SK-N-SH (cell line): ENCODE results near the gene KCTD21. TPM values are rescaled to one million over a fixed set of nuclear protein-coding genes. Genes with fewer than 3 reads are reported as not detected.

ENCODE experiments used
- CTCF ChIA-PET: fragments of 300-600, 350-600 bp; formaldehyde crosslinking; extraction: SDS; loops from one replicate; lab custom pipeline; 2021; lab: Yijun Ruan, JAX
- POLR2A ChIA-PET: fragments of 350-600 bp; sonication (Branson Sonifier 250); formaldehyde crosslinking; extraction: SDS; loops from one replicate; lab custom pipeline; 2020; ENCODE audit warnings: antibody characterized with exemption, inconsistent platforms; lab: Yijun Ruan, JAX
- DNase-seq: peaks from one replicate; pipeline ENCODE4 v3.0.0; 2012
- H2AFZ ChIP-seq: fragments of 200-600 bp; sonication (generic); 2 replicates; pipeline ENCODE4 v1.8.1; 2016; ENCODE audit warnings: antibody characterized with exemption, mild to moderate bottlenecking, low read depth
- H3F3A ChIP-seq: fragments of 200-600 bp; sonication (generic); replicated peaks from 2 replicates; pipeline ENCODE3; 2016; ENCODE audit warnings: antibody characterized with exemption, mild to moderate bottlenecking; ENCODE audit not compliant: insufficient read depth
- H3K27ac ChIP-seq, 2 experiments: fragments of 200-500 bp in 1 of 2; fragments of 200-600 bp in 1 of 2; sonication (Bioruptor generic) in 1 of 2; sonication (generic), shearing (Covaris generic) in 1 of 2; 2 replicates each; pipeline versions ENCODE4 v1.5.1 to v1.6.1; 2014 to 2016; ENCODE audit warnings: low read depth in 2 of 2, inconsistent platforms in 1 of 2, low read length in 1 of 2, mild to moderate bottlenecking in 1 of 2, mixed read lengths in 1 of 2
- H3K27me3 ChIP-seq: fragments of 200-600 bp; sonication (generic), shearing (Covaris generic); 2 replicates; pipeline ENCODE4 v1.6.1; 2016; ENCODE audit warnings: mixed run types; ENCODE audit not compliant: insufficient read depth
- H3K36me3 ChIP-seq, 2 experiments: fragments of 200-500 bp in 1 of 2; fragments of 200-600 bp in 1 of 2; sonication (Bioruptor generic) in 1 of 2; sonication (generic) in 1 of 2; replicated peaks in 1 of 2; 2 replicates each; pipeline versions ENCODE3 to v1.5.1; 2014 to 2016; ENCODE audit warnings: low read length in 1 of 2, mild to moderate bottlenecking in 1 of 2; ENCODE audit not compliant: insufficient read depth in 2 of 2, control insufficient read depth in 1 of 2
- H3K4me1 ChIP-seq, 2 experiments: fragments of 200-500 bp in 1 of 2; fragments of 200-600 bp in 1 of 2; sonication (Bioruptor generic) in 1 of 2; sonication (generic), shearing (Covaris generic) in 1 of 2; 2 replicates each; pipeline versions ENCODE4 v1.5.1 to v1.6.1; 2014 to 2016; ENCODE audit warnings: low read depth in 1 of 2, low read length in 1 of 2, mixed run types in 1 of 2; ENCODE audit not compliant: insufficient read depth in 2 of 2, control insufficient read depth in 1 of 2
- H3K4me2 ChIP-seq: fragments of 200-600 bp; sonication (generic), shearing (Covaris generic); 2 replicates; pipeline ENCODE4 v1.6.1; 2017; ENCODE audit warnings: mixed run types
- H3K4me3 ChIP-seq, 2 experiments: fragments of 200-500 bp in 1 of 2; fragments of 200-600 bp in 1 of 2; sonication (Bioruptor generic) in 1 of 2; sonication (generic), shearing (Covaris generic) in 1 of 2; 2 replicates each; pipeline versions ENCODE4 v1.5.1 to v1.8.1; 2014 to 2016; ENCODE audit warnings: low read depth in 2 of 2, inconsistent platforms in 1 of 2, low read length in 1 of 2, mild to moderate bottlenecking in 1 of 2, mixed read lengths in 1 of 2, moderate library complexity in 1 of 2
- H3K79me2 ChIP-seq: fragments of 200-600 bp; sonication (generic); 2 replicates; pipeline ENCODE4 v1.8.1; 2017; ENCODE audit warnings: mild to moderate bottlenecking; ENCODE audit not compliant: insufficient read depth
- H3K9ac ChIP-seq: fragments of 200-600 bp; sonication (generic); 2 replicates; pipeline ENCODE4 v1.6.1; 2017; ENCODE audit warnings: mixed run types
- H3K9me2 ChIP-seq: fragments of 200-600 bp; sonication (generic); 2 replicates; pipeline ENCODE4 v1.6.1; 2017; ENCODE audit warnings: mixed run types
- H3K9me3 ChIP-seq: fragments of 200-600 bp; sonication (generic); 2 replicates; pipeline ENCODE4 v1.6.1; 2017; ENCODE audit warnings: mixed run types, mild to moderate bottlenecking, moderate library complexity
- H4K20me1 ChIP-seq: fragments of 200-600 bp; sonication (generic); 2 replicates; pipeline ENCODE4 v1.6.1; 2017; ENCODE audit warnings: mild to moderate bottlenecking, mixed run types; ENCODE audit not compliant: insufficient read depth
- CTCF ChIP-seq: fragments of 200-600 bp; sonication (generic); IDR thresholded peaks from 2 replicates; pipeline ENCODE4 v1.6.1; 2017; ENCODE audit warnings: antibody characterized with exemption, mild to moderate bottlenecking, moderate library complexity
- EP300 ChIP-seq, 2 experiments: IDR thresholded peaks; 2 replicates each; pipeline versions ENCODE4 v1.4.0 to v1.6.1; 2012; ENCODE audit warnings: borderline replicate concordance in 1 of 2, low read depth in 1 of 2, low read length in 1 of 2
- FOSL2 ChIP-seq: IDR thresholded peaks from 2 replicates; pipeline ENCODE4 v1.4.0; 2012; ENCODE audit warnings: low read depth, mild to moderate bottlenecking, moderate library complexity, borderline replicate concordance
- GATA2 ChIP-seq: sonication (generic); formaldehyde crosslinking; IDR thresholded peaks from 2 replicates; pipeline ENCODE4 v1.5.0; 2020; ENCODE audit warnings: mild to moderate bottlenecking, missing genetic modification reagents
- JUND ChIP-seq: IDR thresholded peaks from 2 replicates; pipeline ENCODE4 v1.4.0; 2012
- MEF2A ChIP-seq: IDR thresholded peaks from 2 replicates; pipeline ENCODE4 v1.4.0; 2012; ENCODE audit warnings: low read depth, borderline replicate concordance
- MXI1 ChIP-seq: IDR thresholded peaks from 2 replicates; pipeline ENCODE4 v1.6.1; 2012; ENCODE audit warnings: mild to moderate bottlenecking, low read depth, low read length, improper control_type of control experiment
- NFIC ChIP-seq: IDR thresholded peaks from 2 replicates; pipeline ENCODE4 v1.4.0; 2012; ENCODE audit warnings: borderline replicate concordance
- NRF1 ChIP-seq: IDR thresholded peaks from 2 replicates; pipeline ENCODE4 v1.6.1; 2012; ENCODE audit warnings: low read depth, mild to moderate bottlenecking, low read length
- POLR2AphosphoS5 ChIP-seq: IDR thresholded peaks from 2 replicates; pipeline ENCODE4 v1.6.1; 2012; ENCODE audit warnings: low read depth, low read length
- RAD21 ChIP-seq: IDR thresholded peaks from 2 replicates; pipeline ENCODE4 v1.6.1; 2012; ENCODE audit warnings: mild to moderate bottlenecking, low read length
- SIN3A ChIP-seq: IDR thresholded peaks from 2 replicates; pipeline ENCODE4 v1.6.1; 2012; ENCODE audit warnings: low read depth, mild to moderate bottlenecking, low read length, moderate library complexity, borderline replicate concordance
- SMC3 ChIP-seq: IDR thresholded peaks from 2 replicates; pipeline ENCODE4 v1.6.1; 2012; ENCODE audit warnings: low read depth, low read length, improper control_type of control experiment
- TCF12 ChIP-seq: IDR thresholded peaks from 2 replicates; pipeline ENCODE4 v1.4.0; 2012
- YY1 ChIP-seq: IDR thresholded peaks from 2 replicates; pipeline ENCODE4 v1.4.0; 2012; ENCODE audit warnings: low read depth, mild to moderate bottlenecking
- WGBS: methylation state at CpG from one replicate; pipeline ENCODE4 v1.1.6; 2017; ENCODE audit warnings: low lambda C conversion rate; 5-methylcytosine and 5-hydroxymethylcytosine counted together
- polyA plus RNA-seq, 3 experiments: library from polyadenylated mRNA; depleted of rRNA; stranded (reverse); fragments of >200 nt; gene quantifications; 2 replicates each; pipeline ENCODE4 v1.2.3, GENCODE V29; 2012

The KCTD21 gene
- polyA plus RNA-seq, 1 of the 3 experiments (the other 2 are of a cell fraction), result 5.0 TPM

- TF ChIP-seq YY1 (no peak), CTCF (0 out of 2 replicates have a peak, but pooled peaks have one; percentile 18)
- TF ChIP-seq, all 33 proteins: peak for 1
- H3F3A ChIP-seq, result no peaks in the 10 kb centered on the region
- H4K20me1 ChIP-seq, result no peaks in the 10 kb centered on the region
- peak overlapping the region; percentile 71 to 81 for H3K4me3 ChIP-seq
- ChIA-PET POLR2A (interaction anchor here (0.8 to 2.1 kb wide), 7 partner anchors 34 to 436 kb away, joined by 3 to 9 read pairs (median 4); partner anchors contain the start of genes INTS4, KCTD21, NARS2 and NDUFC2), CTCF (interaction anchor here (0.8 to 1.5 kb wide), 6 partner anchors 9 to 275 kb away, joined by 3 to 6 read pairs (median 3); partner anchors contain the start of gene KCTD21)
- H3K9me3 ChIP-seq, result no peaks in the 10 kb centered on the region
- peaks cover 63% of the 10 kb centered on the region for H3K79me2 ChIP-seq
- no peaks in the 10 kb centered on the region for H3K9me2 ChIP-seq
- WGBS, result 18% methylated on average over 12 of the region's 12 CpGs
- DNase-seq, result peak; percentile 44
- peak overlapping the region; percentile 67 for H2AFZ ChIP-seq
- peaks cover 4 to 9% of the 10 kb centered on the region in 2 experiments; a peak in 3 of 4 replicates for H3K4me1 ChIP-seq
- peak overlapping the region; percentile 72 for H3K27ac ChIP-seq
- H3K4me2 ChIP-seq, result peak overlapping the region; percentile 87
- peak overlapping the region; percentile 85 for H3K9ac ChIP-seq
- peaks cover 0 to 20% of the 10 kb centered on the region in 2 experiments for H3K36me3 ChIP-seq
- no peaks in the 10 kb centered on the region for H3K27me3 ChIP-seq
Observed at GRCh38 chr11:78138694-78139421, 49.6 kb downstream of the KCTD21 start.

GRCh38 chr11:78138291-78138690 is 50.1 kb downstream of the KCTD21 start:
- TF ChIP-seq NRF1 (no peak), EP300 (IDR thresholded peaks at IDR 0.05; ENCODE audit: borderline replicate concordance in 1 of 2, low read depth in 1 of 2, low read length in 1 of 2) (no peak), POLR2AphosphoS5 (no peak), JUND (no peak), MEF2A (no peak), MXI1 (no peak), TCF12 (no peak), RAD21 (no peak), FOSL2 (no peak), CTCF (no peak), NFIC (no peak), GATA2 (no peak), SMC3 (no peak), SIN3A (no peak)
- H3K9ac ChIP-seq, result peak overlapping the region; percentile 85; the same call in 1 of the 2 replicates
- 85% methylated on average over 4 of the region's 4 CpGs for WGBS
- peak overlapping the region in 1 of 2 experiments; percentile 72; a peak in 1 of 4 replicates for H3K27ac ChIP-seq
- no peaks in the 10 kb centered on the region for H3K9me3 ChIP-seq
- H3K9me2 ChIP-seq, result no peaks in the 10 kb centered on the region
- ChIA-PET CTCF (no interaction called here), POLR2A (interaction anchor here (1.2 to 2.1 kb wide), 3 partner anchors 34 to 435 kb away, joined by 3 to 9 read pairs (median 4); partner anchors contain the start of gene NDUFC2)
- H3K27me3 ChIP-seq, result no peaks in the 10 kb centered on the region
- peak overlapping the region; percentile 71 to 81; a peak in 3 of 4 replicates for H3K4me3 ChIP-seq
- H4K20me1 ChIP-seq, result no peaks in the 10 kb centered on the region
- H3K4me1 ChIP-seq, result peaks cover 4 to 9% of the 10 kb centered on the region in 2 experiments; a peak in 3 of 4 replicates
- H2AFZ ChIP-seq, result no peak overlapping the region
- H3K4me2 ChIP-seq, result peak overlapping the region; percentile 87
- H3K79me2 ChIP-seq, result peaks cover 64% of the 10 kb centered on the region
- no peaks in the 10 kb centered on the region for H3F3A ChIP-seq
- no peak for DNase-seq
- H3K36me3 ChIP-seq, result peaks cover 0 to 20% of the 10 kb centered on the region in 2 experiments
